B cell (primary cell): ENCODE results near the gene RBM26. TPM values are rescaled to one million over a fixed set of nuclear protein-coding genes. Genes with fewer than 3 reads are reported as not detected.

Source experiments
- ATAC-seq: fragments of 200-7000 bp; cut with Tn5 transposase; one replicate; pipeline ENCODE4 v1.10.0; 2021; ENCODE audit warnings: low read depth, mild to moderate bottlenecking, moderate number of reproducible peaks, moderate library complexity
- CTCF ChIA-PET: fragments of 350-600 bp; sonication (Branson Sonifier 250); formaldehyde crosslinking; loops from one replicate; lab custom pipeline; 2021; ENCODE audit warnings: antibody characterized with exemption, inconsistent platforms; lab: Charles Lee
- POLR2A ChIA-PET: fragments of 350-600 bp; sonication (Branson Sonifier 250); formaldehyde crosslinking; loops from one replicate; lab custom pipeline; 2021; ENCODE audit warnings: antibody characterized with exemption; lab: Charles Lee
- DNase-seq: peaks from one replicate; pipeline ENCODE4 v3.0.0; 2013
- H2AFZ ChIP-seq: 2 replicates; pipeline ENCODE4 v1.6.1; 2012; ENCODE audit warnings: mild to moderate bottlenecking, low read depth, low read length; ENCODE audit not compliant: insufficient read depth, poor library complexity, severe bottlenecking
- H3K27ac ChIP-seq, 2 donors: 1 replicate in 1 of 2; 2 replicates in 1 of 2; pipeline ENCODE4 v1.5.1; 2012 to 2013; ENCODE audit warnings: low read length in 2 of 2, mild to moderate bottlenecking in 2 of 2, moderate library complexity in 1 of 2
- H3K27me3 ChIP-seq, 4 experiments: fragments of 200-600 bp in 1 of 4; sonication (generic) in 1 of 4; replicated peaks in 1 of 4; 1 replicate in 2 of 4; 2 replicates in 2 of 4; pipeline versions ENCODE4 v1.6.1 to v1.7.0; 2013 to 2016; ENCODE audit warnings: low read length in 3 of 4, mild to moderate bottlenecking in 2 of 4, mixed read lengths in 1 of 4, moderate library complexity in 1 of 4; ENCODE audit not compliant: insufficient read depth in 4 of 4, control insufficient read depth in 3 of 4; ENCODE audit errors: control extremely low read depth in 1 of 4
- H3K36me3 ChIP-seq, 2 experiments: replicated peaks in 1 of 2; 1 replicate in 1 of 2; 2 replicates in 1 of 2; pipeline versions ENCODE4 v1.6.1 to v1.7.1; 2013; ENCODE audit warnings: low read length in 1 of 2; ENCODE audit not compliant: insufficient read depth in 2 of 2, control insufficient read depth in 1 of 2; ENCODE audit errors: control extremely low read depth in 1 of 2, extremely low read depth in 1 of 2
- H3K4me1 ChIP-seq, 2 donors: fragments of 200-600 bp in 1 of 2; sonication (generic) in 1 of 2; 1 replicate in 1 of 2; 2 replicates in 1 of 2; pipeline versions ENCODE4 v1.5.1 to v1.6.1; 2013 to 2017; ENCODE audit warnings: low read length in 2 of 2; ENCODE audit not compliant: control insufficient read depth in 2 of 2, insufficient read depth in 2 of 2
- H3K4me2 ChIP-seq: replicated peaks from 2 replicates; pipeline ENCODE3; 2012; ENCODE audit warnings: mild to moderate bottlenecking, low read depth, low read length; ENCODE audit not compliant: poor library complexity, severe bottlenecking
- H3K4me3 ChIP-seq, 5 experiments: fragments of 200-600 bp in 1 of 5; sonication (generic) in 1 of 5; 1 replicate in 3 of 5; 2 replicates in 2 of 5; pipeline versions ENCODE4 v1.5.1 to v1.7.0; 2011 to 2016; ENCODE audit warnings: low read length in 4 of 5, mild to moderate bottlenecking in 4 of 5, low read depth in 2 of 5, control low read depth in 1 of 5, moderate library complexity in 1 of 5; ENCODE audit not compliant: insufficient read depth in 1 of 5; ENCODE audit errors: control extremely low read depth in 1 of 5, extremely low read depth in 1 of 5
- H3K79me2 ChIP-seq: fragments of 200-600 bp; sonication (generic); one replicate; pipeline ENCODE4 v1.6.0; 2016; ENCODE audit warnings: low read length; ENCODE audit not compliant: control insufficient read depth, insufficient read depth
- H3K9ac ChIP-seq: fragments of 200-600 bp; sonication (generic); 2 replicates; pipeline ENCODE4 v1.6.1; 2017; ENCODE audit warnings: mild to moderate bottlenecking, low read length, moderate library complexity
- H3K9me3 ChIP-seq, 3 donors: one replicate each; pipeline versions ENCODE4 v1.6.1 to v1.7.1; 2013; ENCODE audit warnings: low read length in 2 of 3; ENCODE audit not compliant: control insufficient read depth in 2 of 3, insufficient read depth in 1 of 3; ENCODE audit errors: control extremely low read depth in 1 of 3
- H4K20me1 ChIP-seq: 2 replicates; pipeline ENCODE4 v1.6.0; 2012; ENCODE audit warnings: mild to moderate bottlenecking, low read length; ENCODE audit not compliant: insufficient read depth, control insufficient read depth, poor library complexity, severe bottlenecking
- H3K27ac Mint-ChIP-seq: one replicate; pipeline ENCODE4 v1.8.0; 2021; ENCODE audit warnings: mixed read lengths
- H3K27me3 Mint-ChIP-seq: one replicate; pipeline ENCODE4 v1.8.0; 2021; ENCODE audit warnings: mixed read lengths
- H3K4me1 Mint-ChIP-seq: one replicate; pipeline ENCODE4 v1.8.0; 2021; ENCODE audit warnings: mixed read lengths
- H3K4me3 Mint-ChIP-seq: one replicate; pipeline ENCODE4 v1.8.0; 2021; ENCODE audit warnings: mixed read lengths
- H3K9me3 Mint-ChIP-seq: one replicate; pipeline ENCODE4 v1.8.0; 2022; ENCODE audit warnings: mixed read lengths; ENCODE audit not compliant: insufficient read depth
- EZH2 ChIP-seq: IDR thresholded peaks from 2 replicates; pipeline ENCODE4 v1.6.1; 2012; ENCODE audit warnings: borderline replicate concordance, low read depth, mild to moderate bottlenecking, moderate library complexity, low read length; ENCODE audit not compliant: insufficient read depth, poor library complexity, severe bottlenecking
- WGBS: methylation state at CpG from one replicate; pipeline ENCODE4 v1.1.5; 2013; ENCODE audit warnings: missing lambda C conversion rate; ENCODE audit not compliant: insufficient coverage; 5-methylcytosine and 5-hydroxymethylcytosine counted together
- intact Hi-C: fragments of 100-400 bp; cut with micrococcal nuclease; formaldehyde crosslinking; loops from one replicate; pipeline ENCODE4 v1.10.0; 2022
- polyA plus RNA-seq: library from polyadenylated mRNA; depleted of rRNA; stranded (reverse); fragments of >200 nt; gene quantifications from 2 replicates; pipeline ENCODE4 v1.2.3, GENCODE V29; 2012
- total RNA-seq, 2 donors: library from RNA; stranded (reverse); fragments of 120-200 nt in 1 of 2; gene quantifications; 1 replicate in 1 of 2; 2 replicates in 1 of 2; pipeline versions ENCODE4 v1.2.3 to v1.2.4, GENCODE V29; 2013 to 2022
- TF ChIP-seq, protein P1 (sequence below): fragments of 200-600 bp; IDR thresholded peaks from one replicate; pipeline ENCODE4 v1.8.0; 2022; ENCODE audit warnings: antibody characterized with exemption, mild to moderate bottlenecking

Gene RBM26
- total and polyA plus RNA-seq, 2 donors (not counting 1 experiment from before 2014, with no cell fraction given), result 34.5 to 159 TPM

DNA sequence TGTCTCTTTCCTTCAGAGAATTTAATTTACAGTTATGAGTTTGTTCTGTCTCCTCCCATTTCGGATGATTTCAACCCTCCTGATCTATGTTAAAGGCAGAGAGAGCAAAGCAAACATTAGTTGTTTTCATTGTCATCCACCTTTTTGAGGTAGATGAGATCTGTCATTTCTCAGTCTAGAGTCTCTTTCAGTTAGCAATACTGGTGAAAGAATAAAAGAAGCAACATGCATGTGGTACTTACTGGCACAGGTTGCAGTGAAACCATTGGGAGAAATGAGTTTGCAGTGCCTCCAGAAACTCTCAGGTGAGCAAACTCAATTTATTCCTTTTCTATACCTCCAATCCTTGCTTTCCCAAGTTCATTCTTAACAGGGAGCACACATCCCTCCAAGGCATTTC, 99.4 kb downstream of the RBM26 start:
- Mint-ChIP-seq H3K4me3 (no peak overlapping the region), H3K27ac (no peak overlapping the region), H3K9me3 (no peaks in the 10 kb centered on the region), H3K4me1 (peaks cover 4% of the 10 kb centered on the region), H3K27me3 (peaks cover 6% of the 10 kb centered on the region)
- Histone ChIP-seq H3K4me2 (no peak overlapping the region), H3K9me3 (no peaks in the 10 kb centered on the region), H3K4me1 (no peaks in the 10 kb centered on the region), H3K79me2 (no peaks in the 10 kb centered on the region), H3K27me3 (no peaks in the 10 kb centered on the region), H3K27ac (no peak overlapping the region), H4K20me1 (no peaks in the 10 kb centered on the region), H2AFZ (no peak overlapping the region), H3K4me3 (no peak overlapping the region), H3K36me3 (no peaks in the 10 kb centered on the region), H3K9ac (no peak overlapping the region)
- ChIA-PET POLR2A (no interaction called here), CTCF (no interaction called here)
- TF ChIP-seq EZH2, result no peak
- TF ChIP-seq, protein P1, sequence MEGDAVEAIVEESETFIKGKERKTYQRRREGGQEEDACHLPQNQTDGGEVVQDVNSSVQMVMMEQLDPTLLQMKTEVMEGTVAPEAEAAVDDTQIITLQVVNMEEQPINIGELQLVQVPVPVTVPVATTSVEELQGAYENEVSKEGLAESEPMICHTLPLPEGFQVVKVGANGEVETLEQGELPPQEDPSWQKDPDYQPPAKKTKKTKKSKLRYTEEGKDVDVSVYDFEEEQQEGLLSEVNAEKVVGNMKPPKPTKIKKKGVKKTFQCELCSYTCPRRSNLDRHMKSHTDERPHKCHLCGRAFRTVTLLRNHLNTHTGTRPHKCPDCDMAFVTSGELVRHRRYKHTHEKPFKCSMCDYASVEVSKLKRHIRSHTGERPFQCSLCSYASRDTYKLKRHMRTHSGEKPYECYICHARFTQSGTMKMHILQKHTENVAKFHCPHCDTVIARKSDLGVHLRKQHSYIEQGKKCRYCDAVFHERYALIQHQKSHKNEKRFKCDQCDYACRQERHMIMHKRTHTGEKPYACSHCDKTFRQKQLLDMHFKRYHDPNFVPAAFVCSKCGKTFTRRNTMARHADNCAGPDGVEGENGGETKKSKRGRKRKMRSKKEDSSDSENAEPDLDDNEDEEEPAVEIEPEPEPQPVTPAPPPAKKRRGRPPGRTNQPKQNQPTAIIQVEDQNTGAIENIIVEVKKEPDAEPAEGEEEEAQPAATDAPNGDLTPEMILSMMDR, result no peak
- no CpG with 5 or more reads among the region's 1 CpG for WGBS
- DNase-seq (no peak), ATAC-seq (no peak)
- intact Hi-C loops, result no loop called here

DNA sequence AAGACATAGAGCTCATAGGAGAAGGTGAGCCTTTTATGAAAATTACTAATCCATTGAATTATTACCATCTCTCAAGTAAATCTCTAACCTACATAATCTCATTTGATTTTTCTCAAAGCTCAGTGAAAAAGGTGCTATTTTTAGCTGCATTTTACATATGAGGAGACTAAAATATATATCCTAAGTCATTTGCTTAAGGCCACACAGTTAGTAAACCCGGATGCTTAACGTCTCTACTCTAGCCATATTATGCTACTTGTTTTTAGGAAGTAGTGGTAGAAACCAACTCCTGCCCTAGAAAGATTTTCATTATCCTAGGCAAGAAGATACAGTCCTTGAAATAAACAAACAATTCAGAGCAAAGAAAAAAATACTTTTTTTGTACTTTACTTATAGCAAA, 108.9 kb downstream of the RBM26 start:
- CTCF ChIA-PET, result no interaction called here
- H3K4me1 ChIP-seq, result no peaks in the 10 kb centered on the region
- Mint-ChIP-seq H3K27me3 (peaks cover 6% of the 10 kb centered on the region), H3K9me3 (no peaks in the 10 kb centered on the region), H3K4me1 (peaks cover 3% of the 10 kb centered on the region), H3K4me3 (no peak overlapping the region), H3K27ac (no peak overlapping the region)
- intact Hi-C loops, result no loop called here
- no peak overlapping the region for H2AFZ ChIP-seq
- peaks cover 0 to 7% (median 0%) of the 10 kb centered on the region in 4 experiments for H3K27me3 ChIP-seq
- ATAC-seq (no peak), DNase-seq (no peak)
- no peaks in the 10 kb centered on the region for H3K79me2 ChIP-seq
- POLR2A ChIA-PET, result no interaction called here
- H3K27ac ChIP-seq, result no peak overlapping the region
- no peak overlapping the region for H3K4me3 ChIP-seq
- no peaks in the 10 kb centered on the region for H3K36me3 ChIP-seq
- no CpG with 5 or more reads among the region's 2 CpGs for WGBS
- no peak overlapping the region for H3K9ac ChIP-seq
- H4K20me1 ChIP-seq, result no peaks in the 10 kb centered on the region
- H3K4me2 ChIP-seq, result no peak overlapping the region
- H3K9me3 ChIP-seq, result peaks cover 0 to 3% (median 0%) of the 10 kb centered on the region in 3 donors
- TF ChIP-seq, protein P1, result no peak
- no peak for TF ChIP-seq EZH2
